NCI-H1694 treated with DMSO at 0.1 percent for 48 hours (cell line): Measurements from ENCODE around the gene SBF2.
"Not testable (repeated sequence)": the region's sequence is repeated elsewhere in the genome, so short reads cannot be mapped to it uniquely, and the experiment has no call there.

Experiments
- DNase-seq: peaks from one replicate; lab custom pipeline; 2025; lab: John Stamatoyannopoulos, UW

SBF2 gene

DNA sequence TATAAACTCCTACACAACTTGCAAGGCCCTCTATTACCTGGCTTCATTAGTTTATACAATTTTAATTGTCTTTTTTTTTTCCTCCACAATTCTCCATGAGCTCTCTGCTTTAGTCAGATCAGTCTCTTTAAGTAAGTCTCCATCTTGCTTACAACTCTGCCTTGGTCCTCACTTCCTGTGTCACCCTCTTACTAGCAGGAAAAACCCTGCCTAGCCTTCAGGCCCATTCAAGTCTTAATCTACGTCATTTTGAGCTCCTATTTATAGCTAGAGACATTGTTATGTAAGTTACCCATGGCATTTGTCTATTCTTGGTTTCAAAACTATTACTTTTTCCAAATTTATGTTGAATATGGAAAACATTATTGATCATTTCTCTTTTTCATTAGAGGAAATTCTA, 177.4 kb downstream of the SBF2 start:
- no peak for DNase-seq

DNA sequence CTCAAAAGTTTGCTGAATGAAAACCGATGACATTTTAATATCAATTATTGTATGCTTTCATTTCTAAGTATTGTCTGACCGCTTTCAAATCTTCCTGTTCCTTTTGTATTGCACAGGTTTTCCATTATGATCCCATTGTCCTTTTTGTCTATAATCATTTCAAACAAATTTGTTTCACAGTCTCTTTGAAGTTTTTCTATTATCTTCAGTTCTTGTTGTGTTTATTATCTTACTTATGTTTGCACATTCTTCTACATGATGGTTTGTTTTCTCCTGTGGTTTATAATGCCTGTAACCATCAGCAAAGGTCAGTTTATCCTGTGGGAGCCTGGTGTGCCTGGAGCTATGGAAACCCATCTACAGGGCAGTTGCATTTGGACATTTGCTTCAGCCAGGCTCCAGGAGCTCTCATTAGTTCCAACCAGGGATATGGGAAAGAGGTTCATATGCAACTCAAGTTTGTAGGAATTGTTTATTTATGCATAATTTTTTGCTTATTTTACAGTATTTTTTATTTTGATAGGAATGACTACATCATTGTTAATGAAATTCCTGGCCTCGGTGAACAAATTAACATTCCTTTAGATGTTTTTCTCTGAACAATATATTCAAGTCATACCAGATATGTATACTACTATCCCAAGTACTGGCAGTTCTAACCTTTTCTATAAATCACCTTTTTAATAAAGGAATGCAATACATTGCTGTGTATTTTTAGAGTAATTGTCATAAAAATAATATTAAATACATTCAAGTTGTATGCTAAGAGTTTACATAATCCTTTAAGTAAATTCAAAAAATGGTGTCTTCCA, 179.2 kb downstream of the SBF2 start:
- DNase-seq, result no peak

DNA sequence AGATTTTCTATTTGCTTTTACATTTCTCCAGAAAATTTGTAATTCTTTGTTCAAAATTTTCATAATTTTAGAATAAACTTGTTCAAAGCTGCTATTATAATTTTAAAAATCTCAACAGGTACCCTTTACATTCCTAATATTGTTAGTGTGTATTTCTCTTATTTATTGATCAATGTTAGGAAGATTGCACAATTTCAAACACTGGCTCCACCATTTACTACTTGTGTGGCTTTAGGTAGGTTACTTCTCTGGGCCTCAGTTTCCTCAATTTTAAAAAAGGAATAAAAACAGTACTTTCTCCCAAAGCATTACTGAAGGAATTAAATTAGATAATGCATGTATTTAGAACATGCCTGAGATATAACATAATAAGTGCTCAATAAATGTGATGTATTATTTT, 180.2 kb downstream of the SBF2 start:
- DNase-seq, result no peak

DNA sequence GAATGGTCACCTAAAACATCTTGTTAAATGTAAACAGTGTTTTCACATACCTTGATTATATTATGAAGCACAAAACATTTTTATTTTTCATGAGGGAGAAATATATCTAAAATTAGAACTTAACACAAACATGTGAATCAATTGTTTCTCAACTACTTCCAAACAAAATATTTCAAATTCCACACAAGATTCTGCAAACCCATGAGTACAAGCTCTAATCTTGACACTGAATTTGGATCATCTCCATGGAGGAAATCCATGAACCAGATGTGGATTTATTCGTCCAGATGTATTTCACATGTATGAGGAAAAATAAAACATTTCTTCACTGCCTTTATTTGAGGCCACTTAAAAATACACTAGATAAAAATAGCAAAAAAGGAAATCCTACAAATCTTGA, 184.2 kb downstream of the SBF2 start:
- DNase-seq, result no peak

DNA sequence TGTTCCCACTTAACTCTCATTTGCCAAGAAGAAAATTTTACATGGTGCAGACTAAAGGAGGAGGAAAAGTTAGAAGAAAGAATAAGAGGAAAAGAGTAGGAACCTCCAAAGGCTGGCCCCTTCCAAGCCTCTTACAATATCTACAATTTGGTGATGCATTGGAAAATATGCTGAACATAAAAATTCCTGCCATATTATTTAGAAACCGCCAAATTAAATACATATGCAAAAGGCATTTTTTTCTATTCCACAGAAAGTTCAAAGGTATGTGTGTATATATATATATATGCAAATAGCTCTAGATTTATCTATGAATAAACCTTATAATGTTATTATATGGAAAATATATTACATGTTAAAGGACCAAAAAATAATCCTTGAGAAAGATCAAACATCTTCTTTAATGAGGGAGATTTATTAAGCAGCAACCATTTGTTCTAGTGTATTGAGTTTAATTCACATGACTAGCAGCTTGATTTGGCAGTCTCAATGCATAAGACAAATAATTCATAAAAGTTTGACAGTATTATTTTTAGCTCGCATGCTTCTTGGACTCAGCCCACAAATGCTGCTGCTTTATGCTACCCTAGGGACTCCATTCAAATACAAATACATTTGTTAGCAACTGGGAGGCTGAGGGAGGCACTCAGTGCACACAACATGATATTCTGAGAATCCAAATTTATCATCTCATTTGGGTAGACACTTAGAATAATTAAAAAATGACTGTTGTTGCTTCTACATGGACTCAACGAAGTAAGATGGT, 184.9 kb downstream of the SBF2 start:
- DNase-seq, result peak; percentile 69

DNA sequence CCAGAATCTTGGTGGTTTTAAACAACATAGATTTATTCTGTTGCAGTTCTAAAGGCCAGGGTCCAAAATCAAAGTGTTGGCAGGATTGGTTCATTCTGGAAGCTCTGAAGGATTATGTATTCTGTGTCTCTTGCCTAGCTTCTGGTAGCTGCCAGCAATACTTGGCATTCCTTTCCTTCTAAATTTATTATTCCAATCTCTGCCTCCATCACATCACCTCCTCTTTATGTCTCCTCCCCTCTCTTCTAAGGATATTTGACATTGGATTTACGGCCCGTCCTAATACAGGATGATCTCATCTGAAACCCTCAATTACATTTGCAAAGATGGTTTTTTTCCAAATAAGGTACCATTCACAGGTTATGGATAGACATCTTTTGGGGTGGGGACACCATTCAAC, 186.5 kb downstream of the SBF2 start:
- DNase-seq, result no peak

DNA sequence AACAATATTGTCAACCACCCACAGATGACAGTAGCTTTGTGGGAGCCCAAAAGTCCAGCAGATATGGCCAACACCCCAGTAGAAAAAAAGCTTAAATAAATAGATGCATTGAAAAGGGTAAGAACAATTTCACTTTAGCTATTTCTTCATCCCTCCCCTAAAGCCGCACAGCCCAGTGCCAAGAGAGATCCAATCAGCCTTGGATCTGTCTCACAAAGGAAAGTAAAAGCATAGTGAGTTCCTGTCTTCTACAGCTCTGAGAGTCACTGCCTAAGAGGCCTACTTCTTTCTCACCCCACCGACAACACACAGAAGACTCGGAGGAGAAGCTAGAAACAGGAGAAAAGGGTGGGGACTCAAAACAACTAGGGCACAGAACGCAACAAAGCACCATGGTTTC, 196.4 kb downstream of the SBF2 start:
- DNase-seq, result no peak

DNA sequence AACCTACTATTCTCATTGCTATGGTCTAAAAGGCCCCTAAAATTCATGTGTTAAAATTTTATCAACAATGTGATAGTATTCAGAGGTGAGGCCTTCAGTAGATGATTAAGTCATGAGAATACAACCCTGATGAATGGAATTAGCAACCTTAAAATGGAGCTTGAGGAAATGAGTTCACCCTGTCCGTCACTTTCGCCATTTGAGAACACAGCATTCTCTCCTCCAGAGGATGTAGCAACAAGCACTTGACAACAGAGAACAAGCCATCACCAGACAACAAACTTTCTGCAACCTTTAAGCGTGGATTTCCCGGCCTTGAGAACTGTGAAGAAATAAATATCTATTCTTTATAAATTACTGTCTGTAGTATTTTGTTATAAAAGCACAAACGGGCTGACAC, 197.0 kb downstream of the SBF2 start:
- no peak for DNase-seq

DNA sequence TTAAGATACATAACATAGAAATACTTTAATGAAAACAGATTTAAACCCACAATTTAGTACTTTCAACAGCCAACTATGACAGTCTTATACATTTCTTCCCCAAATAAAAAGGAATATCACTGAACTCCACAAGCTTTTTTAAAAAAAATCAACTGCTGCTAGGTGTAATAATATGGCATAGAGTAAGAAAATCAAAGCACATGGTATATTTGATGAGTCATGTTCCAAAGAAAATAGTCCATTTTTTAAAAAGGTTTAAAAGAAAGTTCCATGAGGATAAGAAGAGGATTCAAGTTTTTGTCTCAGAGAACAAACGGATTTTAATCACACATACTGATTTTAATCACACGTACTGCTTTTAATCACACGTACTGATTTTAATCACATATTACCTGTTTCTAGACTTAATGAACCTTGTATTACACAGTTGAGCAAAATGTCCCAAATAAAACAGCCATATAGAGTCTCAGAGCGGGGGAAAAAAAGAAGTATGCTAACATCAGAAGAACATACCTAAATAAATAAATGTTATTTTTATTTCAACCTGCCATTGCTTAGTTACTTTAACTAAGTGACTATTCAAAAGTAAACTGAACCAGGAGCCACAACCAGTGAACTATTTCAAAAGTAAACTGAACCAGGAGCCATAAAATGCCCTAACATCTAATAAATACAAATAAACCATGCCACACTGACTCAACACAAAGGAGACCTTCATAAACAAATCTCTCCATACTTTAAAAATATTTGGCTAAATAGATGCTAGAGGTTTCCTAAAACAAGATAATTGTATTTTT, 198.4 kb downstream of the SBF2 start:
- DNase-seq, result no peak

DNA sequence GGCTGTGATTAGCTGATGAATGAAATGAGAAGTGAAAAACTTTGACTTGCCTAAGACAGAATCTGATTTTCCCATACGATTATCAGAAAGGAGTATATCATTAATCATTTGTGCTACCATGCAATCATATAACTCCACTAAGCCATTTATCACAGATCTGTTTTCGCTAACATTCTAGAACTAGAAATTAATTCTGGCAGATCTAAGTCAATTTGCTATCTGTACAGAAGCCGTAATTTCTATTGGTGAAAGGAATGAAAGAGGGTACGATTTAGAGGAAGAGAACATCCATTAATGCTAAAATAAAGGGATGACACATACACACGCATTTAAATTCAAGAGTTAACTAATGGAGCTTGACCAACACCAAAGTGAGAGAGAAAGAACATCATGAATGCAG, 201.6 kb downstream of the SBF2 start:
- DNase-seq, result no peak

DNA sequence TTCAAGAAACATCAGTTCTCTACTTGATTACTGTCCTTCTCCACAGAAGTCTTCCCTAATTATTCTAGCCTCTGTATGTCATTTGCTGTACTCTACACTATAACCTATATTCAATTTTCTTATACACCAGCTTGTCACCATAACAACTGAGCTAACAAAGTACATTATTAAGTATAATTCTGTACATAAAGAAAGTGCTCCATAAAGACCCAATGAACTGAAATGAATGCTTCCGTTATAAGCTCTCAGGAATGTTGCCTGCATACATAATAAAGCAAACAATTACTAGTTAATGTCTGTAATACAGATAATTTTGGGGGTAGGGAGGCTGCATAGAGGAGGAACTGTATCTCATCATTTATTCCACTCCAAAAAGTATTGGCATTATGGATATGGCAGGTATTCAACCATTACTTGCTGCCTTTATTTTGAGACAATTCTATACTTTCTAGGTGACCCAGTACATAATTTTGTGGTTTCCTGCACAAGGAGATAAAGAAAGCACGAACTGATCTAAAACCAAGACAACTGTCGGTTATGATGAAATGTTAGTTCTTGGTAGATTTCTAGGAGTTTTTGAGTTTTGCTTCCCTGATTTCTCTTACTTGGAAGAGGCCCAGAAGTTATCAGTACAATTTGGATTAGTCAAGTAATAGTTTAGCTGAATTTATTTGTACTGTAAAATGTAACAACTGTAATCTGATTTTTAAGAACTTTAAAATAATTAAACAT, 202.5 kb downstream of the SBF2 start:
- no peak for DNase-seq

DNA sequence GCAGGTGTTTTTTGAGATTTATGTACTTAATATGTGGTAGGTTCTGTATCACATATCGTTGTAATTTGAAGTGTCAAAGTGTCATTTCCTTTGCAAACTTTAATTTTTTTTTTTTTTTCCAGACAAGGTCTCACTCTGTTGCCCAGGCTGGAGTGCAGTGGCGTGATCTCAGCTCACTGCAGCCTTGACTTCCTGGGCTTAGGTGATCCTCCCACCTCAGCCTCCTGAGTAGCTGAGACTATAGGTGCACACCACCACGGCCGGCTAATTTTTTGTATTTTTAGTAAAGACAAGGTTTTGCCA, 206.1 kb downstream of the SBF2 start:
- not testable (repeated sequence) for DNase-seq

DNA sequence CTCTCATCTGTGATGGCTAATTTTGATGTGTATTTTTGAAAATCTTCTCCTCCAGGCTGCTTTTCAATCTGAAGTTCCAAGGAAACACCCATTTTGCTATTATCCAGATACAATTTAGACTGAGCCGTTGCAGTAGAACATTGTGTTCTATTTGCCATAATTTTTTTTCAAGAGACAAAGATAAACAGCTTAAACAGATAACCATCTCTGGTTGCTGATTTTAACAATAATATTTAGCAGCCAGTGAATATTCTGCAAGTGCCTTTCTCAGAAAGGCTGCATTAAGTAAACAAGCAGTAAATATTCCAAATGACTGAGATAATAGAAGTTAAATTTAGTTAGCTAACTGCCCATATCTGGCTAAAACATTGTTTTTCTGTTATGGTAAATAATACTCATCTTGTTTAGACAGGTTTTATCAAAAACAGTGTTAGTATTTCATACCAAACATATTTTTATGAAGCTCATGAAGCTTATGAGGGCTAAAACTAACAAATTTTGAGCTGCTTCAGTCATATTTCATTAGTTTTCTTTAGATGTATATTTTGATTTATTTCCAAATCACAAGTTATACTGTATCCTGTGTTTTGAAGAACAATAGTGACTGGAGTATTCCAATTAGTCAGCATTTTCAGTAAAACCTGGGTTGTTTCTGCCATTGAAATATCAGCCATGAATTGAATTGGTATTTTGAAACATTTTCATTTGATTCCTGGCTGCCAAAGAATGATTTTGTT, 206.7 kb downstream of the SBF2 start:
- no peak for DNase-seq

DNA sequence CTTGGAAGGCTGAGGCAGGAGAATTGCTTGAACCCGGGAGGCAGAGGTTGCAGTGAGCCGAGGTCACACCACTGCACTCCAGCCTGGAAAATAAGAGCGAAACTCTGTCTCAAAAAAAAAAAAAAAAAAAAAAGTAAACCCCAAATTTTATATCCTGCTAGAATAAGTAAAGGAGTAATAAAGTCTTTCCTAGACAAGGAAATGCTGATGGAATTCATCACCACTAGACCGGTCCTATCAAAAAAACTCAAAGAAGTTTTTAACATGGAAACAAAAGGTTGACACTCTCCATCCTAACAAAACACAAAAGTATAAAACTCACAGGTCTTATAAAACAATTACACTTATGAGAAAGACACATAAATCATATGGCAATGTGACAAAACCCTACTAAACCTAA, 213.9 kb downstream of the SBF2 start:
- DNase-seq, result no peak

DNA sequence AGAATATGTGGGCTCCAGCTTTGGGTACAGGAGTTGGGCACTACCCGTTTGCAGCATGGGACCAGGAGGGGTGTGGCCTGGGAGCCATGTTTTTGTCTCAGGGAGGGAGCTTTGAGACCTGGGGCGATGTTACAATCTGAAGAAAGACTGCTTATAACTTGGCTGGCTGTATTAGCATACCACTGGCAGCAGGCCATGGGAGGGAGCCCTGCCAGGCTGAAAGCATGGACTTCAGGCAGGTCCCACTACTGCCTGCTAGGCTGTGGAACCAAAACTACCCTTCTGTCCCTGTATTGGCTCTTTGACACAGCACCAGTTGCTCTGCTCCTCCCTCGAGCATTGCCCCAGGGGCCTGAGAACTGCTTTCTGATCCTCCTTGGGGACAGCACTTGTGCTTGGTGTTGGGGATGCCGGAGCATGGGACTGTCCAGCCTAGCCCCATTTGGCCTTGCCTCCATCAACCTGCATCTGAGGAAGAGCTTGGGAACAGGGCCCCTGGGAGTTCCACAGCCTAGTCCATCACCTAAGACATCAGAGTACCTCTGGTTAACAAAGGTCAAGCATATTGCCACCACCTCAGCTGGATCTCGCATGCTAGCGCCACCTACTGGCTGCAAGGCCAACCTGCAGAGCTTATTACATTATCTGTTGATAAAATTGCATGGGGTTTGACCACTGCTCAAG, 217.4 kb downstream of the SBF2 start:
- DNase-seq, result peak; percentile 0

DNA sequence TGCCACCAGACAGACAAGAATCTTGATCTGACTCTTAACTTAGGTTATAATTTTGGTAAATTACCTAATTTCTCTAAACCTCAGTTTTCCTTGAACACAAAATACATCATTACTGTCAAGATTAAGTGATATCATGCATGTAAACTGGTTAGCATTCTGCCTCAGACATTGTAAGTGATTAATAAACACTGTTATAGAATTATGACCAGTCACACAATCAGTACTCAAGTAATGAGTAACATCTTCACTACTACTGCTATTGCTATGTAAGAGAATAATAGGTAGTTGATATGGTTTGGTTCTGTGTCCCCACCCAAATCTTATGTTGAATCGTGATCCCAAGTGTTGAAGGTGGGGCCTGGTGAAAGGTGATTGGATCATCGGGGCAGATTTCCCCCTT, 218.9 kb downstream of the SBF2 start:
- no peak for DNase-seq

DNA sequence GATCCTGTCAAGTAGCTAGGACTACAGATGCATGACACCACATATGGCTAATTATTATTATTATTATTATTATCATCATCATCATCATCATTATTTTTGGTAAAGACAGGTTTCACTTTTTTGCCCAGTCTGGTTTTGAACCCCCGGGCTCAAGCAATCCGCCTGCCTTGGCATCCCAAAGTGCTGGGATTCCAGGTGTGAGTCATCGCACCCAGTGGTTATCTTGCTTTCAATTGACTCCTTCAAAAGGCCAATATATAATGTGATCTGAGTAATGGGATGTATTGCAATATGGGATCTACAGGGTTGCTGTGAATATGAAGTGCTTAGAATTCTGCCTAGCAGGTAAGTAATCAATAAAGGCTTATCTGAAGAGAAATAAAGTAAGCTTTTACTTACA, 221.2 kb downstream of the SBF2 start:
- no peak for DNase-seq

DNA sequence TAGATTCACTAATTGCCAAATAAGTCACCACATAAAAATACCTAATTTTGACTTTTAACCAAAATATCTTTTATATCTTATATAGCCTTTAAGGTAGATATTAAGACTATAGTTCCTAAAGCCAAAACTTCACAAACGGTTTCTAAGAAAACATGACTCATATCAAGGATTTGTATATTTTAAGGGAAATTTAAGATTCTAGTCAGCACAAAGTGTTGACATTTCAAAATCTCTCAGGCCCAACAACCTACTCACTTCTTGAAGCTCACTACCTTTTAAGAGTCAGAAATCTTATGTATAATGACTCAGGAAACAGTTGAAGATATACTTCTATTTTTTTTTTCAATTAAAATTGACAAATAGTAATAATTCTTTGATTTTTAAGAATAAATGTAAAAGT, 221.9 kb downstream of the SBF2 start:
- DNase-seq, result no peak

DNA sequence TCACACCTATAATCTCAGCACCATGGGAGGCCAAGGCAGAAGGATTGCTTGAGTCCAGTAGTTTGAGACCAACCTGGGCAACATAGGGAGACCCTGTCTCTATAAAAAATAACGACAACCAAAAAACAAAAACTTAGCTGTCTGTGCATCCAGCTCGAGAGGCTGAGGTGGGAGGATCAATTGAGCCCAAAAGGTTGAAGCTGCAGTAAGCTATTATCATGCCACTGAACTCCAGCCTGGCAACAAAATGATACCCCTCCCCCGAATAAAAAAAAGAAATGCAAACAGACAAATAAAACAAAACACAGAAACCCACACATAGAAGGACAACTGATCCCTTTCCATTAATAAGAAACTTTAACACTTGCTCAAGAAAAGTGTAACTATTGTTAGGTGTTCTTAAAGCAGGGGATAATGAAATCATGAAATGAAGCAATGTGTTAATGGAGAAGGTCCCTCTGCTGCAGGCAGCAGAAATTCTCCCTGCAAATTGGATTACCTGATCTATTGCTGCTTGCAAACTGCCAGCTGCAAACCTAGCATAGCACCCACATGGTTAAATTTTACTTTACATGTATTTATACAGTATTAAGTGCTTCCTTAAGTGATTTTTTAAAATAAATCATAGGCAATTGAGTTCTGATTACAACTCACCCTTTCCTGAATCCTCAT, 226.3 kb downstream of the SBF2 start:
- no peak for DNase-seq

DNA sequence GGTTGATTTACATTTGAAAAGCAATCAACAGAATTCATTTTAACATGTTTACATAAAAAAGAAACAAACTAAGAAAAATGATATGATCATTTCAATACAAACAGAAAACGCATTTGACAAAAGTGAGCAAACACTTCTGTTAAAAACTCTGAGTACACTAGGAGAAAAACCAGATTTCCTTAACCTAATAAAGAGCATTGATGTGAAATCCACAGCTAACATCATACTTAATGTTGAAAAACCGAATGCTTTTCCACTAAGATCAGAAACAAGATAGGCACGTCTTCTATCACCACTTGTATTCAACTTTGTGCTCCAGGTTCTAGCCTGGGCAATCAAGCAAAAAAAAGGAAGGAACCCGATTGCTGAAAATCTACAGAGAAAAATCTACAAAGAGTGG, 227.6 kb downstream of the SBF2 start:
- DNase-seq, result no peak
